ENCODE data around the gene WSCD1.

Gene WSCD1

GRCh38 chr17:6110088-6110487, 39.9 kb downstream of the WSCD1 start:
- no peak for DNase-seq

GRCh38 chr17:6110592-6110991, 40.4 kb downstream of the WSCD1 start:
- DNase-seq, result no peak

GRCh38 chr17:6120351-6120750, 50.2 kb downstream of the WSCD1 start:
- DNase-seq, result no peak

- no peak for DNase-seq
Observed at GRCh38 chr17:6124856-6125255, 54.7 kb downstream of the WSCD1 start.

GRCh38 chr17:6126768-6127167, 56.6 kb downstream of the WSCD1 start:
- no peak for DNase-seq

- no peak for DNase-seq
Observed at GRCh38 chr17:6134721-6135120, 64.5 kb downstream of the WSCD1 start.

GRCh38 chr17:6135236-6135635, 65.1 kb downstream of the WSCD1 start:
- no peak for DNase-seq

- DNase-seq, result no peak
Observed at GRCh38 chr17:6135996-6136395, 65.8 kb downstream of the WSCD1 start.

GRCh38 chr17:6137716-6138502, 67.7 kb downstream of the WSCD1 start:
- DNase-seq, result no peak

- DNase-seq, result no peak
Observed at GRCh38 chr17:6138761-6139446, 68.7 kb downstream of the WSCD1 start.

GRCh38 chr17:6139447-6139832, 69.3 kb downstream of the WSCD1 start:
- no peak for DNase-seq

- DNase-seq, result no peak
Observed at GRCh38 chr17:6140188-6140587, 70.0 kb downstream of the WSCD1 start.

- DNase-seq, result no peak
Observed at GRCh38 chr17:6140728-6141330, 70.7 kb downstream of the WSCD1 start.

GRCh38 chr17:6142701-6143100, 72.5 kb downstream of the WSCD1 start:
- DNase-seq, result no peak

- no peak for DNase-seq
Observed at GRCh38 chr17:6145946-6146345, 75.8 kb downstream of the WSCD1 start.

GRCh38 chr17:6147042-6147441, 76.9 kb downstream of the WSCD1 start:
- no peak for DNase-seq

GRCh38 chr17:6153375-6153774, 83.2 kb downstream of the WSCD1 start:
- DNase-seq, result no peak

- DNase-seq, result no peak
Observed at GRCh38 chr17:6157716-6158115, 87.5 kb downstream of the WSCD1 start.

- no peak for DNase-seq
Observed at GRCh38 chr17:6159541-6160231, 89.5 kb downstream of the WSCD1 start.

- no peak for DNase-seq
Observed at GRCh38 chr17:6160232-6160555, 90.0 kb downstream of the WSCD1 start.

GRCh38 chr17:6160911-6161855, 91.0 kb downstream of the WSCD1 start:
- no peak for DNase-seq

GRCh38 chr17:6162216-6162615, 92.0 kb downstream of the WSCD1 start:
- no peak for DNase-seq

- DNase-seq, result no peak
Observed at GRCh38 chr17:6162892-6163291, 92.7 kb downstream of the WSCD1 start.

Measured in NCI-H1417 treated with DMSO at 0.1 percent for 48 hours (cell line).